HCT116 (cell line): ENCODE results near the gene PCNX1.

Source experiments
- CTCF ChIP-seq, 3 experiments: fragments of 200-600 bp in 1 of 3; sonication (generic) in 1 of 3; IDR thresholded peaks in 2 of 3; conservative IDR thresholded peaks in 1 of 3; 2 replicates each; pipeline ENCODE4 v1.5.1; 2012 to 2017; ENCODE audit warnings: low read depth in 2 of 3, low read length in 2 of 3, antibody characterized with exemption in 1 of 3, borderline replicate concordance in 1 of 3, control low read depth in 1 of 3, mild to moderate bottlenecking in 1 of 3, mixed read lengths in 1 of 3, mixed run types in 1 of 3, moderate library complexity in 1 of 3; ENCODE audit not compliant: insufficient read depth in 1 of 3
- MAX ChIP-seq: IDR thresholded peaks from 2 replicates; pipeline ENCODE4 v1.6.1; 2012
- POLR2A ChIP-seq: IDR thresholded peaks from 2 replicates; pipeline ENCODE4 v1.7.0; 2011; ENCODE audit warnings: borderline replicate concordance; ENCODE audit not compliant: insufficient read depth, insufficient read length; ENCODE audit errors: extremely low read depth
- RAD21 ChIP-seq: IDR thresholded peaks from 2 replicates; pipeline ENCODE4 v1.6.1; 2012; ENCODE audit warnings: low read depth, mild to moderate bottlenecking
- TCF7L2 ChIP-seq: IDR thresholded peaks from 2 replicates; pipeline ENCODE4 v1.7.0; 2011; ENCODE audit warnings: borderline replicate concordance, inconsistent platforms; ENCODE audit not compliant: insufficient read depth, insufficient read length; ENCODE audit errors: extremely low read depth
- ZNF274 ChIP-seq: fragments of 200-500 bp; sonication (Bioruptor generic); IDR thresholded peaks from 2 replicates; pipeline ENCODE4 v1.6.1; 2014; ENCODE audit warnings: mild to moderate bottlenecking, low read depth, low read length, inconsistent platforms

GRCh38 chr14:70894868-70895267 is 12.4 kb upstream of the PCNX1 start:
- TF ChIP-seq MAX: no peak
- TF ChIP-seq POLR2A: no peak
- TF ChIP-seq ZNF274: no peak
- TF ChIP-seq CTCF (IDR thresholded peaks at IDR 0.05 in 2 of 3, conservative IDR thresholded peaks at IDR 0.05 in 1 of 3; ENCODE audit: borderline replicate concordance in 1 of 3, insufficient read depth in 1 of 3, low read depth in 2 of 3, low read length in 2 of 3): no peak
- TF ChIP-seq TCF7L2: no peak
- TF ChIP-seq RAD21: no peak
